HG02938 (cell line): Measurements from ENCODE around the gene NRCAM.

ENCODE experiments used
- ATAC-seq: cut with Tn5 transposase; IDR thresholded peaks from one replicate; pipeline ENCODE4 v1.9.1; 2021; ENCODE audit warnings: mild to moderate bottlenecking, moderate library complexity; ENCODE audit not compliant: unreplicated experiment

The NRCAM gene

GRCh38 chr7:108138911-108139310, 317.3 kb downstream of the NRCAM start:
- ATAC-seq, result no peak

GRCh38 chr7:108137993-108138392, 318.2 kb downstream of the NRCAM start:
- no peak for ATAC-seq

- no peak for ATAC-seq
These were observed 319.2 kb downstream of the NRCAM start for GRCh38 chr7:108137040-108137439.

GRCh38 chr7:108136191-108136688, 320.0 kb downstream of the NRCAM start:
- ATAC-seq, result peak; percentile 28

GRCh38 chr7:108135446-108136190, 320.6 kb downstream of the NRCAM start:
- peak; percentile 95 for ATAC-seq

GRCh38 chr7:108134486-108134885, 321.8 kb downstream of the NRCAM start:
- no peak for ATAC-seq

DNA sequence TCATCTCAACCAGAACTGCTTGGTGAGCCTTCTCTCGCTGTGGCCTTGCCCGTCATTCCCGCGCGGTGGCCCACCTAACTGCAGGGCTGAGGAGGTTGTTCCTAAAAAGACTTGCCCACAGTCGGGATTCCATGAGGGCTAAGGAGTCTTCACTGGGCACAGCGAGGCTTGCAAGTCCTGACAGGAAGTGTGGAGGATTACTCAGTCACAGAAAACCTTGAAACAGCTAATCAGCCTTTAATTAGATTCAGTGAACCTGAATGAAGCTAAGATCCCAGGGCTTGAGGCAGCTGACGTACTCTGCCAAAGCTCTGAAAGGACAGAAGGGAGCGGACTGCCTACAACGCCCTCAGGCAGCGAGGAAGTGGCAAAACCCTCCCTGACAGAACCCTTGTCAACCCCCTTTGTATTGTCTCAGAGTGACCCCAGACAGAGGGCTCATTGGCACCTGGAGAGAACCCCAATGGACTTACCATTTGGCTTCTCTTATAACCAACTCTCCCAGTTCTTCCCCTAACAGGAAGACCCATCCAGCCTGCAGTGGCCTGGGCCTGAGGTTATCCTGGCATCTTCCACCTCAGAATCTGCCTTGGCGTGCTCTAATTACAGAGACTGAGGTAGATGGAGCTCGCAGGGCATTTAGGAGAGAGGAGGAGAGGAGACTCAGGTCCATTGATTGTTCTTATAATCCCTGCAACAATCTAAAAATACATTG, 323.5 kb downstream of the NRCAM start:
- no peak for ATAC-seq

DNA sequence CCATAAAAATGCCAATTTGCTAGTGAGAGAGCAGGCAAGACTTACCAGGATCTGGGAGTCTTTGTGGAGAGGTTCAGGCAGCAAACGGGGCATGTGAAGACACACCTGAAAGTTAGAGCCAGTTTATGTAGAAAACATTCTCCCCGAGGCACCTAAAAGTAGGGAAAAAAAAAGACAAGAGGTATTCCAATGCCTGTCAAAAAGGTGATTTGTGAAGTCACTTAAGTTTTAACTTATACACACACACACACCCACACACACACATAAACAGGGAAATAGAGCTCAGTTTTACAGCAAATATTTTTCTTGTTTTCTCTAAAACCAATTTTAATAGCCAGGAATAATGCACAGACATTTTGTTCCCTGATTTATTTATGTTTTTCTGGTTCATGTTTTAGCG, 326.0 kb downstream of the NRCAM start, which contains the start of gene LAMB4:
Gene LAMB4 (minus strand): TSS at position 101 of the 400 bp plus-strand sequence. CDS start 7,197 bp downstream, outside the sequence.
- ATAC-seq, result no peak

GRCh38 chr7:108129018-108129965, 326.9 kb downstream of the NRCAM start:
- no peak for ATAC-seq

GRCh38 chr7:108128514-108128913, 327.7 kb downstream of the NRCAM start:
- ATAC-seq, result no peak

- ATAC-seq, result no peak
These were observed 328.8 kb downstream of the NRCAM start for GRCh38 chr7:108127461-108127860.

GRCh38 chr7:108124820-108125219, 331.4 kb downstream of the NRCAM start:
- no peak for ATAC-seq

- no peak for ATAC-seq
These were observed 334.1 kb downstream of the NRCAM start for GRCh38 chr7:108122181-108122580.

DNA sequence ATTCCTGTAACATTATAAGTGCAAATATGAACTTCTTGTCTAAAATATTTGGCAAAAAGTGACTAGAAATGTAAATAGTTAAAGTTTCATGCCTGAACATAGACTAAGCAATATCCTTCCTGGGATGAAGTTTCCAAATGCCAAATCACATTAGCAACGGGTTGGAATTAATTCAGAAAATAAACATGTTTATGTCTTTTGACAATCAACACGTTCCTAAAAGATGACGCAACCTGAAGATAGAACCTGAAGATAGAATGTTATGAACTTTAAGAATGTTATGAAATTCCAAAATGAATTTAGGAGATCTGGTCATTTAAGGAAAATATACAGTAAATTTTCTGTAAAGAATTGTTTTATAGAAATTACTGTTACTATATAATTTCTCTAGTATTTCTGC, 335.3 kb downstream of the NRCAM start:
- no peak for ATAC-seq

DNA sequence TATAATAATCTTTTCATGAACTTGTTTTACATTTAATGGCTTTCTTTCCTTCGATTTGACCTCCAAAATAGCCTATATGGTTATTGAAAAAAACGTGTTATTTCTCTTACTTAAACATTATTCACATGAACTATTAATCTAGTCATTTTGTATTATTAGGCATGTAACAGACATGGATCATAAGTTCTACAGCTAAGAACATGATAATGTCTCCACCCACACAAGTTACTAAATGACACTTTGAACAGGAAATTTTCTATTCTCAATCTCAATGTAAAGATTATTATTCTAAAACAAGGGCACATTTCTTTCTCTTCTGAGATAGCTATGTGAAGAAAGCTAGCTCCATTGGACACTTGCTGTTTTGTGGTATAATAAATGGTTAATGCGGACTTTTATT, 336.0 kb downstream of the NRCAM start:
- no peak for ATAC-seq

DNA sequence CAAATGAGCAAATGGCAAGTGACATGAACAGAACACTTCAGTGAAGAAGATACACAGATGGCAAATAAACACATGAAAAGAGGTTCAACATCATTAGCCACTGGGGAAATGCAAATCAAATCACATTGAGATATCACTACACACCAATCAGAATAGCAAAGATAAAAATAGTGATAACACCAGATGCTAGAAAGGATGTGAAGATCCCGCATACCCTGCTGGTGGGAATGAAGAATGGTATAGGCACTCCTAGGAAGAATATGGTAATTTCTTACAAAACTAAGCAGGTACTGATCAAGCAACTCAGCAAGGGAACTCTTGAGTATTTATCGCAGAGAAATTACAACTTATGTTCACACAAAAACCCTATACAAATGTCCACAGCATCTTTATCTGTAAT, 337.3 kb downstream of the NRCAM start:
- ATAC-seq, result no peak

DNA sequence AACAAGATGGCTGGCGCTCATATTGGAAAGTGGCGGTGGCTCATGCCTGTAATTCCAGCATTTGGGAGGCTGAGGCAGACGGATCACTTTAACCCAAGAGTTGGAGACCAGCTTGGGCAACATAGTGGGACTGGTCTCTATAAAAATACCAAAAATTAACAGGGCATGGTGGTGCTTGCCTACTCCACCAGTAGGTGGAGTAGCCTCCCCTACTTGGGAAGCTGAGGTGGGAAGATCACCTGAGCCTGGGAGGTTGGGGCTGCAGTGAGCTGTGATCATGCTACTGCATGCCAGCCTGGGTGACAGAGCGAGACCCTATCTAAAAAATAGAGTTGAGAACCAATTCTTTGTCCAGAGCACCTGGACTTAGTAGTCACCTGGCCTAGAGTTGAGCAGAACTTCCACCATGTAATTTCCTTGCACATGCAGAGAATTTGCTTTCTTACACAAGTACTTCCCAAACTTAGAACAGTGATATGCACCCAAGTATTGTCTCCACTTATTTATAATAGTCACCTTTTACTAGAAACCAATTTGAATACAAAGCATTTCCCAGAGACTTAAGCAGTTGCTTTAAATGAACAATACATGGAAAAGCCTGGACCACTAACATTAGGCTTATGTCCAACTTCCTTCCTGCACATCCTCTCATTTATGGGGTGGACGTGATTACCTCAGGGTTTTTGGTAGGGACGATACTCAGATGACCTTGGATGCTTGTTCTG, 342.0 kb downstream of the NRCAM start:
- ATAC-seq, result peak; percentile 75

DNA sequence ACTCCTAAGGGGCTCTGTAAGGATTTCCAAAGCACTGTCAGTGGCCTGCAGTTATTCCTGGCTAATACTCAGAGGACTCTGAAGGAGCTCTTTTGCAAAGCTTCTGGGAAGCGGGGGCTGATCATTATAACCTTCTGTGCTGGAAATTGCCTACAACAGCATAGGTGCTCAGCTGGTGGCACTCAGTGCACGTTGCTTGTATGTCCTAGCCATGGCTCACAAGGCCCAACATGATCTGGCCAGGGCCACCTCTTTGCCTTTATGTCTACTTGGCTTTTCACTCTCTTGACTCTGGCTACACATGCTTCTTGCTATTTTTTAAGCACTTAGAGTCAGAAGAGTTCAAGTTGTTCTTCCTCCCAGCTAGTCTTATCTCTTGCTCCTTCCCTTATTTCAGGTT, 343.6 kb downstream of the NRCAM start:
- ATAC-seq, result no peak

DNA sequence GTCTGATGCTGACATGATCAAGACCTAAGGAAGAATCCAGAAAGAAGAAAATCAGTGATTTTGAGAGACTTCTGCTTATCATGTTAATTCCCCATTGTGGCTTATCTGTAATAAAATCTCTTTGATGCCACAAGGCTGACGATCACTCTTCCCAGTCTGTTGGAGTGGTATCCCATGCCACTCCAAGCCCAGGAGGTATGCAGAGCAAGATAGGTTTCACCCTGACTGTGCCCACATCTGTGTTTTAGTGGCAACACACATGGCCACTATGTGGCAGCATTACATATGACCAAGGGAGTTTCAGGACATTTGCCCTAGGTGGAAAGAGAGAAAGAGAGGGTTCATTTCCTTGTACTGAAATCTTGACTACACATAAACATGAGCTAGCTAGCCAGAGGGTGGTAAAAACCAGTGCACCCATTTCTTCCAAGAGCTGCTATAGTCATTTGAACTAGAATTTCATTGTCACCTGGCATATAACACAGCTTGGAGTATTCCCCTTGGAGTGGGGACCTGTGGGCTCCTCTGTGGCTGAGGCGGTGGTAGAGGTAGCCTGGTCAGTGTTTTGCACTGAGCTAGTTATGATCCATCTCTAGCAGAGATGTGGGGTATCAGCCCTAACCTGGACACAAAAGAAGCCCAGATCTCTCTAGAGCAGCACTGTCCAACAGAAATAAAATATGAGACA, 346.9 kb downstream of the NRCAM start:
- ATAC-seq, result no peak

DNA sequence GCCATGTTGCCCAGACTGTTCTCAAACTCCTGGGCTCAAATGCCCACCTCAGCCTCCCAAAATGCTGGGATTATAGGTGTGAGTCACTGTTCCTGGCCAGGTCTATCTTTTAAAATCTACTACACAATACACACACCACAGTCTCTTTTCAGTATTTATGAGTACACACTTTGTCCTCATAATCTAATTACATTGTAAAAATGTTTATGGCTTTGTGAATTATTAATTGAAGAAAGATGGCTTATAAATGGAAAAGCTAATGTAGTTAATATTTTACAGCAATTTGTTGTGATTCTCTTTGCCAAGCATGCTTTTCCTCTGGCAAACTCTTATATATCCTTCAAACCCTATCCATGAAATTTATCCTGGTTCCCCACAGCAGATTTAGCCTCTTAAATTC, 348.1 kb downstream of the NRCAM start:
- ATAC-seq, result no peak
